Esophagus muscularis mucosa (tissue), 4 donors: ENCODE results near the gene WDFY2. TPM values are rescaled to one million over a fixed set of nuclear protein-coding genes. Genes with fewer than 3 reads are reported as not detected.

Source experiments
- DNase-seq: peaks from one replicate; pipeline ENCODE4 v3.0.0-alpha.2; 2017; ENCODE audit errors: extremely low spot score
- H3K27ac ChIP-seq, 4 donors: fragments of 200-600 bp; sonication (generic); replicated peaks in 1 of 4; 1 replicate in 3 of 4; 2 replicates in 1 of 4; pipeline ENCODE4 v1.5.1; 2016 to 2019; ENCODE audit warnings: mild to moderate bottlenecking in 1 of 4
- H3K27me3 ChIP-seq, 4 donors: fragments of 200-600 bp; sonication (generic); one replicate each; pipeline versions ENCODE4 v1.5.1 to v1.6.0; 2016 to 2019
- H3K36me3 ChIP-seq, 4 donors: fragments of 200-600 bp; sonication (generic); one replicate each; pipeline ENCODE4 v1.5.1; 2016 to 2019
- H3K4me1 ChIP-seq, 4 donors: fragments of 200-600 bp; sonication (generic); one replicate each; pipeline ENCODE4 v1.5.1; 2016 to 2019
- H3K4me3 ChIP-seq, 4 donors: fragments of 200-600 bp; sonication (generic); 1 replicate in 2 of 4; 2 replicates in 2 of 4; pipeline ENCODE4 v1.5.1; 2016 to 2019; ENCODE audit warnings: mild to moderate bottlenecking in 4 of 4, moderate library complexity in 1 of 4
- H3K9me3 ChIP-seq, 4 donors: fragments of 200-600 bp; sonication (generic); 1 replicate in 3 of 4; 2 replicates in 1 of 4; pipeline ENCODE4 v1.5.1; 2016 to 2019
- CTCF ChIP-seq, 3 experiments: fragments of 200-600 bp in 2 of 3; fragments of 450-650 bp in 1 of 3; sonication (generic) in 2 of 3; IDR thresholded peaks; one replicate each; pipeline ENCODE4 v1.5.1; 2017 to 2019; ENCODE audit warnings: antibody characterized with exemption in 3 of 3, mild to moderate bottlenecking in 2 of 3, moderate library complexity in 1 of 3
- EP300 ChIP-seq: sonication (generic); formaldehyde crosslinking; IDR thresholded peaks from one replicate; pipeline ENCODE4 v1.6.1; 2017; ENCODE audit warnings: antibody characterized with exemption
- POLR2A ChIP-seq: fragments of 450-650 bp; IDR thresholded peaks from one replicate; pipeline ENCODE4 v1.6.1; 2017; ENCODE audit warnings: antibody characterized with exemption, moderate library complexity, mild to moderate bottlenecking, low read depth
- POLR2AphosphoS5 ChIP-seq, 2 donors: sonication (generic); formaldehyde crosslinking; IDR thresholded peaks; one replicate each; pipeline ENCODE4 v1.6.1; 2017; ENCODE audit warnings: antibody characterized with exemption in 2 of 2
- WGBS: methylation state at CpG from one replicate; pipeline ENCODE4 v1.1.5; 2018; 5-methylcytosine and 5-hydroxymethylcytosine counted together
- intact Hi-C: fragments of 100-400 bp; cut with DNase I; formaldehyde crosslinking; loops from one replicate; pipeline ENCODE4 v1.15.1; 2023
- total RNA-seq, 4 donors: library from RNA; depleted of rRNA; stranded (reverse); fragments of >200 nt; gene quantifications; one replicate each; pipeline versions ENCODE4 v1.1.0 to v1.2.1, GENCODE V29; 2016

Gene WDFY2
- total RNA-seq, 4 donors from 2014 or later, result 4.7 to 8.7 (median 5.7) TPM

- H3K4me1 ChIP-seq, result peaks cover 0 to 11% (median 6%) of the 10 kb centered on the region in 4 donors
- H3K27ac ChIP-seq, result no peak overlapping the region
- no peak overlapping the region for H3K4me3 ChIP-seq
- no peak for DNase-seq
- intact Hi-C loops, result no loop called here
- no peaks in the 10 kb centered on the region for H3K9me3 ChIP-seq
- no peaks in the 10 kb centered on the region for H3K27me3 ChIP-seq
- TF ChIP-seq EP300, result no peak
- no peak for TF ChIP-seq POLR2A
- no peak for TF ChIP-seq CTCF (IDR thresholded peaks at IDR 0.05)
- TF ChIP-seq POLR2AphosphoS5 (IDR thresholded peaks at IDR 0.05), result no peak
- 95% methylated on average over 3 of the region's 3 CpGs for WGBS
- H3K36me3 ChIP-seq, result no peaks in the 10 kb centered on the region
Measured at GRCh38 chr13:51676739-51677138, 92.5 kb downstream of the WDFY2 start.

- no peak overlapping the region for H3K27ac ChIP-seq
- intact Hi-C loops, result no loop called here
- no peaks in the 10 kb centered on the region for H3K27me3 ChIP-seq
- no peaks in the 10 kb centered on the region for H3K36me3 ChIP-seq
- peaks cover 0 to 8% (median 6%) of the 10 kb centered on the region in 4 donors for H3K4me1 ChIP-seq
- H3K4me3 ChIP-seq, result no peak overlapping the region
- no peaks in the 10 kb centered on the region for H3K9me3 ChIP-seq
- TF ChIP-seq POLR2A (no peak), CTCF (IDR thresholded peaks at IDR 0.05) (no peak), EP300 (no peak), POLR2AphosphoS5 (IDR thresholded peaks at IDR 0.05) (no peak)
- DNase-seq, result no peak
Measured at GRCh38 chr13:51678420-51678819, 94.2 kb downstream of the WDFY2 start.

GRCh38 chr13:51679616-51680015 is 95.4 kb downstream of the WDFY2 start:
- TF ChIP-seq POLR2A, result no peak
- no peak for TF ChIP-seq CTCF (IDR thresholded peaks at IDR 0.05)
- no peak for TF ChIP-seq EP300
- no peak for TF ChIP-seq POLR2AphosphoS5 (IDR thresholded peaks at IDR 0.05)
- intact Hi-C loops, result no loop called here

GRCh38 chr13:51681037-51681678 is 96.9 kb downstream of the WDFY2 start:
- Histone ChIP-seq H3K4me1 (no peaks in the 10 kb centered on the region), H3K4me3 (no peak overlapping the region), H3K27ac (no peak overlapping the region), H3K36me3 (no peaks in the 10 kb centered on the region), H3K9me3 (no peaks in the 10 kb centered on the region), H3K27me3 (no peaks in the 10 kb centered on the region)
- TF ChIP-seq POLR2A (no peak), CTCF (IDR thresholded peaks at IDR 0.05) (no peak), EP300 (no peak), POLR2AphosphoS5 (IDR thresholded peaks at IDR 0.05) (no peak)
- DNase-seq, result no peak
- WGBS, result 80% methylated on average over 6 of the region's 6 CpGs
- intact Hi-C loops, result no loop called here

More at GRCh38 chr13:51679616-51680015, 95.4 kb downstream of the WDFY2 start:
- Histone ChIP-seq H3K4me3 (no peak overlapping the region), H3K27ac (no peak overlapping the region), H3K9me3 (no peaks in the 10 kb centered on the region), H3K27me3 (no peaks in the 10 kb centered on the region), H3K4me1 (peaks cover 0 to under 1% (median 0%) of the 10 kb centered on the region in 4 donors), H3K36me3 (no peaks in the 10 kb centered on the region)
- DNase-seq, result no peak
- WGBS, result 96% methylated on average over 3 of the region's 3 CpGs

- H3K36me3 ChIP-seq, result no peaks in the 10 kb centered on the region
- H3K9me3 ChIP-seq, result no peaks in the 10 kb centered on the region
- no peak overlapping the region for H3K27ac ChIP-seq
- WGBS, result 95% methylated on average over 1 of the region's 1 CpG
- TF ChIP-seq POLR2A (no peak), EP300 (no peak), CTCF (IDR thresholded peaks at IDR 0.05) (no peak)
- DNase-seq, result no peak
- no peaks in the 10 kb centered on the region for H3K4me1 ChIP-seq
- H3K27me3 ChIP-seq, result no peaks in the 10 kb centered on the region
- no peak overlapping the region for H3K4me3 ChIP-seq
- intact Hi-C loops, result no loop called here
Measured at GRCh38 chr13:51682686-51683085, 98.4 kb downstream of the WDFY2 start.
